HG03064 (cell line): Measurements from ENCODE around the gene PCDHA10.
"Not testable (repeated sequence)": the region's sequence is repeated elsewhere in the genome, so short reads cannot be mapped to it uniquely, and the experiment has no call there.

Experiments
- ATAC-seq: cut with Tn5 transposase; IDR thresholded peaks from one replicate; pipeline ENCODE4 v1.9.1; 2021; ENCODE audit warnings: low read depth; ENCODE audit not compliant: unreplicated experiment

The PCDHA10 gene

GRCh38 chr5:140842798-140843733 is 12.6 kb upstream of the PCDHA10 start:
- ATAC-seq, result no peak

GRCh38 chr5:140848139-140849102 is 7.3 kb upstream of the PCDHA10 start, which contains the start of gene PCDHA9:
Gene PCDHA9, plus strand, starts transcription at chr5:140848382. Its CDS starts 114 bp downstream, at chr5:140848496.
- ATAC-seq, result not testable (repeated sequence)

- ATAC-seq, result not testable (repeated sequence)
These were observed 5.7 kb upstream of the PCDHA10 start for GRCh38 chr5:140849831-140850634.

GRCh38 chr5:140857177-140857986 is 1.7 kb downstream of the PCDHA10 start:
- ATAC-seq, result no peak

GRCh38 chr5:140857987-140858240 is 2.2 kb downstream of the PCDHA10 start:
- ATAC-seq, result no peak

GRCh38 chr5:140862441-140863295 is 7.0 kb downstream of the PCDHA10 start:
- ATAC-seq, result no peak

GRCh38 chr5:140868721-140869554 is 13.2 kb downstream of the PCDHA10 start, which contains the start of gene PCDHA11:
Gene PCDHA11, plus strand, starts transcription at chr5:140868957. Its CDS starts 147 bp downstream, at chr5:140869104.
- no peak for ATAC-seq

- no peak for ATAC-seq
These were observed 13.8 kb downstream of the PCDHA10 start for GRCh38 chr5:140869555-140869886.

- ATAC-seq, result no peak
These were observed 14.8 kb downstream of the PCDHA10 start for GRCh38 chr5:140870221-140871201.

- no peak for ATAC-seq
These were observed 19.7 kb downstream of the PCDHA10 start, which contains the start of gene PCDHA12 for GRCh38 chr5:140875085-140876065. Gene PCDHA12, plus strand, starts transcription at chr5:140875308. Its CDS starts 165 bp downstream, at chr5:140875473.

- not testable (repeated sequence) for ATAC-seq
These were observed 21.0 kb downstream of the PCDHA10 start for GRCh38 chr5:140876541-140877261.

- no peak for ATAC-seq
These were observed 21.5 kb downstream of the PCDHA10 start for GRCh38 chr5:140877262-140877581.

GRCh38 chr5:140881889-140882590 is 26.3 kb downstream of the PCDHA10 start, which contains the start of gene PCDHA13:
Gene PCDHA13, plus strand, starts transcription at chr5:140882124. Its CDS starts 145 bp downstream, at chr5:140882269.
- no peak for ATAC-seq

- no peak for ATAC-seq
These were observed 26.8 kb downstream of the PCDHA10 start for GRCh38 chr5:140882591-140882899.
